Subcutaneous adipose tissue (tissue), 4 donors: Measurements from ENCODE around the gene TMEM156. TPM values are rescaled to one million over a fixed set of nuclear protein-coding genes. Genes with fewer than 3 reads are reported as not detected.

Source experiments
- total RNA-seq, 4 donors: library from RNA; depleted of rRNA; stranded (reverse); fragments of >200 nt; gene quantifications; one replicate each; pipeline ENCODE4 v1.1.0, GENCODE V29; 2016
- TF ChIP-seq, protein P1 (sequence below): fragments of 450-650 bp; IDR thresholded peaks from one replicate; pipeline ENCODE4 v1.5.1; 2016; ENCODE audit warnings: low read depth, mild to moderate bottlenecking, control low read depth, antibody characterized with exemption, moderate library complexity

The TMEM156 gene
- total RNA-seq, 4 donors from 2014 or later, result 0.49 to 1.0 TPM; not detected in 2

DNA sequence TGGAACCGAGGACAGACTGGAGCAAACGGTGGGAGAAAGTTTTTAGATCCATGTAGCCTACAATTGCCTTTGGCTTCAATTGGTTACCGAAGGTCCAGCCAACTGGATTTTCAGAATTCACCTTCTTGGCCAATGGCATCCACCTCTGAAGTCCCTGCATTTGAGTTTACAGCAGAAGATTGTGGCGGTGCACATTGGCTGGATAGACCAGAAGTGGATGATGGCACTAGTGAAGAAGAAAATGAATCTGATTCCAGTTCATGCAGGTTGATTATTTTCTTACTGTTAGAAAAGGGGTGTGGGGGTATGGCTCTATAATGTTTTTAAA is 30.5 kb upstream of the TMEM156 start:
- TF ChIP-seq, protein P1, sequence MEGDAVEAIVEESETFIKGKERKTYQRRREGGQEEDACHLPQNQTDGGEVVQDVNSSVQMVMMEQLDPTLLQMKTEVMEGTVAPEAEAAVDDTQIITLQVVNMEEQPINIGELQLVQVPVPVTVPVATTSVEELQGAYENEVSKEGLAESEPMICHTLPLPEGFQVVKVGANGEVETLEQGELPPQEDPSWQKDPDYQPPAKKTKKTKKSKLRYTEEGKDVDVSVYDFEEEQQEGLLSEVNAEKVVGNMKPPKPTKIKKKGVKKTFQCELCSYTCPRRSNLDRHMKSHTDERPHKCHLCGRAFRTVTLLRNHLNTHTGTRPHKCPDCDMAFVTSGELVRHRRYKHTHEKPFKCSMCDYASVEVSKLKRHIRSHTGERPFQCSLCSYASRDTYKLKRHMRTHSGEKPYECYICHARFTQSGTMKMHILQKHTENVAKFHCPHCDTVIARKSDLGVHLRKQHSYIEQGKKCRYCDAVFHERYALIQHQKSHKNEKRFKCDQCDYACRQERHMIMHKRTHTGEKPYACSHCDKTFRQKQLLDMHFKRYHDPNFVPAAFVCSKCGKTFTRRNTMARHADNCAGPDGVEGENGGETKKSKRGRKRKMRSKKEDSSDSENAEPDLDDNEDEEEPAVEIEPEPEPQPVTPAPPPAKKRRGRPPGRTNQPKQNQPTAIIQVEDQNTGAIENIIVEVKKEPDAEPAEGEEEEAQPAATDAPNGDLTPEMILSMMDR, result no peak

DNA sequence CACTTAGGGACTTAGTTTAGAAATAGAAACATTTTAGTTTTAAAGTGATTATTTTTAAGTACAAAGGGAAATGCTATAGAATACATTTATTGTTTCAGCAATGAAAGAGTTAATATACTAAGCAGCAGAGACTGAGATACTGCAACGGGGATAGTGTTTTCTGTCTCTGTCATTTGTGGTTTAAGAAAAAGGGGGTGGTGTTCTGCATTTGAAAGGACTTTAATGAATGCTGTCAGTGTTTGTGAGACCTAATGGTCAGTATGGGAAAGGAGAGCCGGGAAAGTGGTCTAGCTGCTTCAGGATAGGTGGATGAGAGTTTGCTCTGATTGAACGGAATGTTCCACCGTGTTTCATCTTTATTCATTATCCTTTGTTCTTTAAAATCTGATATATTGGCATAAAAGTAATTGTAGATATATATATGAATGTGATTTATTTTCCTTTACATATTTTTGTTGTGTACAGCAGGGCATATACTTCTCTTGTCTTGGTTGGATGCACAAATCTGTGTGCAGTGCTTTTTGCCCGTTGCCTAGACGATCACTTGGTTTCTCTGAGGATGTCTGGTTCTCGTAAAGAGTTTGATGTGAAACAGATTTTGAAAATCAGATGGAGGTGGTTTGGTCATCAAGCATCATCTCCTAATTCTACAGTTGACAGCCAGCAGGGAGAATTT is 30.0 kb upstream of the TMEM156 start, which contains the start of gene KLHL5:
Gene KLHL5 (plus strand): TSS at position 139 of the 676 bp plus-strand sequence. CDS start 421 bp downstream, at position 560.
- TF ChIP-seq, protein P1, result no peak

DNA sequence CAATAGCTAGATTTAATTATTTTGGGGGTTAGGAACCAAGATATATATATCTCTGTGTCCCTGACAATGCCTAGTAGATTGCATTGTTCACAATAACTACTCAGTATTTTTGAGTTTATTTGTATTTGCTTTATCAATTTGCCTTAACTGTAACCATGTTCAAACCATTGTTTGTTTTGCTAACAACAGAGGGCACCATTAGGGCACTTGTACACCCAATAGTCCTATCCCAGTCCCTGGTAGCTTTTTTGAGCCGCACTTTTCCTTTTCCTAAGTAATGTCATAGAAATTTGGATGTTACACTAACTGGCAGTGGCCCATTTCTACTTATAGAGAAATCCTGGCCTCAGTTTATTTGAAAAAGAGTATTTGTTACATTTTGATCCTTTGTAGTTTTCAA is 29.2 kb upstream of the TMEM156 start:
- TF ChIP-seq, protein P1, result no peak

DNA sequence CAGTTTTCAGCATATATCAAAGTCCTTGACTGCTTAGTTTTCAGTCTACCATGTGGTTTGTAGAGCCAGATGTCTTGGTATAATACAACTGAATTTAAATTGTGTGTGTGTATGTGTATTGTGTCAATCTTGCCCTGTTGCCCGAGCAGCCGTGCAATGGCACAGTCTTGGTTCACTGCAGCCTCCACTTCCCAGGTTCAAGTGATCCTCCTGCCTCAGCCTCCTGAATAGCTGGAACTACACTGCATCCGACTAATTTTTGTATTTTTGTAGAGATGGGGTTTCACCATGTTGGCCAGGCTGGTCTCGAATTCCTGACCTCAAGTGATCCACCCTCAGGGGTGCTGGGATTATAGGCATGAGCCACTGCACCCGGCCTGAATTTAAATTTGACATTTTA is 23.8 kb upstream of the TMEM156 start:
- TF ChIP-seq, protein P1, result no peak

DNA sequence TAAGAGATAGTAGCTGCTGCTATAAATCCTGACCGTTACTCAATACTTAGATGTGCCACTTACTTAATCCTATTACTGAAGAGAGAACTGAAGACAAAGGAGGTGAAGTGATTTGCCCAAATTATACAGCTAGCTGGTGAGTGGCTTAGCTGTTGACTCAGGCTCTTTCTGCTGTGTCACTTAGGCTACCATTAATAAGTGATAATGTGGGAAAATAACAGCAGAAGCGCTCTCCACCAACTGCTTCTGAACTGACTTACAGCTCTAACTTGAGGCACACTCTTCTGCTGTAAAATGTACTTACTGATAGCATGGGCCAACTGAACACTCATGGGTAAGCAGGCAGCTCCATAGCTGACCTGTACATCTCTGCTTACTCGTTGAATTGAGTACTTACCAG is 22.3 kb upstream of the TMEM156 start:
- TF ChIP-seq, protein P1, result no peak

DNA sequence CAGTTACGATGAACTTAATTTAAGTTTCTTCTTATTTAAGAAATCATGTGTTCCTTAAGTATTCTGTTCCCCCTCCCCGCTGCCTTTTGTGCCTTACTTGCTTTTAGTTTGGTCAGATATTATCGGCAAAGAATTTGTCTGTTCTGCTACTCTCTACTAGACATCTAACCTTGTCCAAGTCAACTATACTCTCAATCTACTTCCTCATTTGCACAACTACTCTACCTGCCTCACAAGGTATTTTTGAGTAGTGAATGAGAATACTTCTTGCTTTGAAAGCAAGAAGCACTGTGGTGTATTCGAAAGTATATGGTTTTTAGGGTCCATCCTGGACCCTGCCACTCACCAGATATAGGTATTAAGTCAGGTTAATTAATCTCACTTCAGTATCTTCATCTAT is 21.8 kb upstream of the TMEM156 start:
- TF ChIP-seq, protein P1, result no peak

DNA sequence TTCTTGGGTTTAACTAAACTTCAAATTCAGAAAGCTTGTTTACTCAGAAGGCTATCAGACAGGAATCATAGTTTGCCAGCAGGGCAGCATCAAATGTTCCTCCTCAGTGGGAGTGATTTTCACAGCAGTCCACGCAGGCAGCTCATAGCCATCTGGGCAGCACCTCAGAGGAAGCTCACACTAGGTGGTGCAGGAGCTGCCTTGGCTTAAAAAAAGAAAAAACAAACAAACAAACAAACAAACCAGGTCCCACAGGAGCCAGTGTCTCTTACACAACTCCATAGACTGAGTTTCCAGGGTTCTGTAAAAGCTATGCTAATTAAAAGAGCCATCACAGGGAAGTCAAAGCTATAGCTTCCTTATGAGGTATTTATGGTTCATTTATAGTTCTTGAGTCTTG is 19.3 kb upstream of the TMEM156 start:
- TF ChIP-seq, protein P1, result no peak
